Hematopoietic multipotent progenitor cell treated with erythropoietin and hydrocortisone succinate and interleukin-3 and kit ligand, for 6 days (in vitro differentiated cells): ENCODE measurements around the gene PRM3.
"Not testable (repeated sequence)": the region's sequence is repeated elsewhere in the genome, so short reads cannot be mapped to it uniquely, and the experiment has no call there.

Source experiments
- DNase-seq: peaks from one replicate; pipeline ENCODE4 v3.0.0-alpha.2; 2015

PRM3 gene

DNA sequence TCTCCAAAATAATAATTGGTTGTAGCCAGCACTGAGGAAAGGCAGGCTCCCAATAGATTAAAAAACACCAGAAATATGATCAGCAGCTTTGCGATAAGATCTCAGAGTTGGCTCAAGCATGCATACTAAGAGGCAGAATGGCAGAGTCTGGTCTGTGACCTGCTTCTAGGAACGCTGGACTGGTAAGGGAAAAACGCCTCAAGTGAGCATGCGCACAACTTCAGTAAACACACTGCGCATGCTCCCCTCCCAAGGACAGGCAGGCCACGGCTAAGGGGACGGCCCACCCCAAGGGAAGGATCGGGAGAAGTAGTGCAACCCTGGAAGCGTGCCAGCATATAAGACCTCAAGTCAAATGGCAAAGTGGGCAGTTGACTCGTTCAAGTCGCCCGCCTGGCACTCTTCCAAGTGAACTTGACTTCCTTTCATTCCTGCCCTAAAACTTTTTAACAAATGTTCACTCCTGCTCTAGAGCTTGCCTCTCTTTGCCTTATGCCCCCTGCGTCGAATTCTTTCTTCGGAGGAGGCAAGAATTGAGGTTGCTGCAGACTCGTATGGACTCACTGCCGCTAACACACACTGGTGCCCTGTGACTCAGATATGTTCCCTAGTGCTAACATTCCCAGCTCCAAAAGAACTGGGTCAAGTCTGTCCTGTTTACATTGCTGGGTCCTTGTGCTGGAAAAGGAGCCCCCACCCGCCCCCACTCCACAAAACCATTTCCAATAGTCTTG, 30.1 kb upstream of the PRM3 start:
- DNase-seq: peak; percentile 58

DNA sequence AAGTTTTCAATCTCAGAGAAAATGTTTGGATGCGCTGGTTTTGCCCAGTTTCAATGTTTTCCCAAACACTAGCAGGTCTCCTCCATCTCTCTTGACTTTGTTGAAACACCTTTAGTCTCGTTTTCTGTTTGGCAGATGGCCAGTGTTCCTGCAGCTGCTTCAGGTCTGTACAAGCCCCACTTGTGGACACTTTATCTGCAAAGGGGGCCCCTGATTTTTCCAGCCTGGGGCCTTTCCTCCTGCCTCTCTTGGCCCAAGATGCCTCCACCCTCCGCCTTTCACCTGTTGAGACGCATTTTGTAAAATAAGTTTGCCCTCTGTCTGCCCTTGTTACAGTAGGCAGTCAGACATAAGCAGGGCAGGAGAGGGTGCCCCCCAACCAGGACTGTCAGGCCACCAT, 29.5 kb upstream of the PRM3 start:
- no peak for DNase-seq

DNA sequence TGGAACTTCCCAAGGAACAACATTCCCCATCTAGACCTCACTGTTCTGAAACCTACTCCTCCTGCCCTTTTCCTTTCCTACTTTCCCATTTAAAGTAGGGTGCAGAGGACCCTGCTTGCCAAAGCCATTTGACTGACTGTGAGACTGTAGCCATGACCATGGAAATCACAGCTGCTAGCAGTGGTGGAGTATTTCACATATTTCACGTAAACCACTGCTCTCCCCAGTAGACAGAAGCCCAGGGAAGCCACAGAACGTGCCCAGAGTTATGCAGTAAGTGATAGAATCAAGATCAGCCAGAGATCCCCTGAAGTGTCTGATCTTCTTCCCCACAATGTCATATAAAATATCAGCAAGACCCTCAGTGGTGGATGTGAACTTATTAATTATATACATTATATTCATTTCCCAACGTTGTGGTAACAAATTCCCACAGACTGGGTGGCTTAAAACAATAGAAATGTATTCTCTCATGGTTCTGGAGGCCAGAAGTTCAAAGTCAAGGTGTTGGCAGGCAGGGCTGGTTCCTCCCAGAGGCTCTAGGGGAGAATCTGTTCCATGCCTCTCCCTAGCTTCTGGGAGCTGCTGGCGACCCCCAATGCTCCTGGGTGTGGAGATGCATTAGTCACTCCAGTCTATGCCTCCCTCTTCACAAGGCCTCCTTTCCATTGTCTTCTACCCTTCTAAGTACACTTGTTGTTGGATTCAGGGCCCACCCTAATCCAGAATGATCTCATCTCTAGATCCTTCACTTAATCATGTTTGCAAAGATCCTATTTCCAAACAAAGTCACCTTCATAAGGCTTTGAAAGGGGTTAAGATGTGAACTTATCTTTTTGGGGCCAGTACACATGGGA, 28.4 kb upstream of the PRM3 start:
- no peak for DNase-seq

DNA sequence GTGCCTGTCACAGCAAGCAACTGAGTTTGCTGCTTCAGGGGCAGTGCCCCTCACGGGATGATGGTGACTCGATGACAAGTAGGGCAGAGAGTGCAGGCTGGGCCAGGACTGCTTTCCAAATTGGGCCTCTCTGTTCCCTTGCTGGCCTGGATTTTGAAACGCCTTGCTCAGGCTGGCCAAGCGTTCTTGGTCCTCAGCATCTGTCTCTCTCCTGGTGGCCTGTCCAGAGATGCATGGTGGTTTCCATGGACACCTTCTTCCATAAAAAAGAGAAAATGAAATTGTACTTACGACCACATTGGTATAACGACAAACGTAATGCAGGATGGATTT, 27.1 kb upstream of the PRM3 start:
- DNase-seq: no peak

DNA sequence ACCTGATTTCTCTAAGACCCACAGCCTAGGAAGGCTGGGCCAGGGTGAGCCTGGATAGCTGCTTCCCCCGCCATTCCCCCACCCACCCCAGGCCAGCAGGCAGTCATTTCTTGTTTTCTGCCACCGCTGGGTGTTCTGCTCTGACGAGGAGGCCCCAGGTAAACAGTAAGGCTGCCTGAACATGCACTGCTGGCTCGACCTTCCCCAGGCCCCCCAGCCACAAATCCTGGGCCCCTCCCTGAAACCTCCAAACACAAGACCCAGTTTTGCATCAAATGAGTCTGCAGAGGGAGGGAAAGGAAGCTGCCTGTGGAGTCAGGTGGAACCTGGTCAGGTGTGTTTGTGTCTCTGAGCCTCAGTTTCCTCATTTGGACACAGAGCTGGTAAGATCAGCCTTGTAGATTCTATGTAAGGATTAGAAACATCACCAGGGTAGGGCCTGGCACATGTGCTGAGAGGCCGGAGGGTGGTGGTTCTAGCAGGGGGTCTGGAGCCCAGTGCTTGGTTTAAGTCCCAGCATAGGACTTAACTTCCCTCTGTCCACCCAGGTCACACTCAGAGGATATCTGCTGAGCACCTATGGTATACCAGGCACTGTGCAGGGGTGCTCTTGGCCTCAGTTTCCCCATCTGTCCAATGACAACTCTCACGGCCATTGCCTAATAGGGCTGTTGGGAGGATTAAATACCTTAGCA, 26.6 kb upstream of the PRM3 start:
- no peak for DNase-seq

DNA sequence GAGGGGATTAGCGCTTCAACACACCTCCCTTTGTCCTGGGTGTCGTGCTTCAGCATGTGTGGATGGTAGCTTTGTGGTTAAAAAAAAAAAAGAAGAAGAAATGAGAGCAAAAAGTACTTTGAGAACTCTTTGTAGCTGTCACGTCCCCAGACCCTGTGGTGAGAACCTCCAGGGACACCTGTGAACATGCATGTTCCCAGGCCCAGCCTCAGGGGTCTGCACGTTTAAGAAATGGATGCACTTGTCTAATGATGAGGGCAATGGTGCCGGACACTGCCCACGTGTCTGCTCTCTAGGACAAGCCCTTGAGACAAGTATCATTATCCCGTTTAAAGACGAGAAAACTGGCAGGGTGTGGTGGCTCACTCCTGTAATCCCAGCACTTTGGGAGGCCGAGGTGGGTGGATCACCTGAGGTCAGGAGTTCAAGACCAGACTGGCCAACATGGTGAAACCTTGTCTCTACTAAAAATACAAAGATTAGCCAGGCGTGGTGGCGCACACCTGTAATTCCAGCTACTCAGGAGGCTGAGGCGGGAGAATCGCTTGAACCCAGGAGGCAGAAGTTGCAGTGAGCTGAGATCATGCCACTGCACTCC, 25.6 kb upstream of the PRM3 start:
- DNase-seq: not testable (repeated sequence)

DNA sequence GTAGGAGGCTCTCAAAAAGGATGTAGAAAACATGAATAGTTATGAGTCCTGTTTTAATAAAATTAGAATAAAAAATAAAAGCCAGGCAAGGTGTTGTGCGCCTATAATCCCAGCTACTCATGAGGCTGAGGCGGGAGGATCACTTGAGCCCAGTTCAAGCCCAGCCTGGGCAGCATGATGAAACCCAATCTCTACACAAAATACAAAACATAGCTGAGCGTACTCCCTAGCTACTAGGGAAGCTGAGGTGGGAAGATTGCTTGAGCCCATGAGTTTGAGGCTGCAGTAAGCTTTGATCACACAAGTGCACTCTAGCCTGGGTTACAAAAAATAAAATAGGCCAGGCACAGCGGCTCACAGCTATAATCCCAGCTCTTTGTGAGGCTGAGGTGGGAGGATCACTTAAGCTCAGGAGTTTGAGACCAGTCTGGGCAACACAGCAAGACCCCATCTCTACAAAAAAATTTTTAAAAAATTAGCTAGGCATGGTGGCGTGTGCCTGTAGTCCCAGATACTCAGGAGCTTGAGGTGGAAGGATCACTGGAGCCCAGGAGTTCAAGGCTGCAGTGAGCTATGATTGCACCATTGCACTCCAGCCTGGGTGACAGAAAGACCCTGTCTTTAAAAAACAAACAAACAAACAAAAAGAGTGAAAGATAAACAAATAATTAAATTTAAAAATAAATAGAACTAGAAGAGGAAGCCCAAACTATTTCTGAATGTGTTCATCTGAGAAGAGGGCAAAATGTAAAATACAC, 24.9 kb upstream of the PRM3 start:
- DNase-seq: no peak

DNA sequence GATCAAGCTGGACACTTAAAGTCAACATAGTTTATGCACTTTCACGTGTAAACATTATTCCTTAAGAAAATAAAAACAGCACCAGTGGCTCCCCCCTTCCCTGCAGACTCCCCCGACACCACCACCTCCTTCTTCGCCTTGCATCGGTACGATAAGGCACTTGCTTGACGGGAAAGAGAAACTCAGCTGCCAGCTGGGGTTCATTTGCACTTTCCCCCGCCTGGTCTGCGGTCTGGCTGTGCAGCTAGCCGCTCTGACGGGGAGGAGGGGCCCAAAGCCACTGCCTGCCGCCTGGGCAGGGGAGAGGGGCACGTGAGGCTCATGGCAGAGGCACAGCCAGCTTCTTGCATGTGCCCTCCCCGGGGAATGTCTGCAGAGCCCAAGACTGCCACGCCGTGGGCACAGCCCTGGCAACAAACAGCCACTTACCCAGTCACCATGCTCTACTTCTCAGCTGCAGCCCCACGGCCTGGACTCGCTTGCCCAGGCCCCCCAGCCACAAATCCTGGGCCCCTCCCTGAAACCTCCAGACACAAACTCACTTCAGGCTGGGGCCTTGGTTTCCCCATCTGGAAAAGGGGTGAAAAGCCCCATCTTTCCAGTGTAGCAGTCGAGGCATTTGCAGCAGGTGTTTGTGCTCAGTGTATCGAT, 24.2 kb upstream of the PRM3 start:
- peak; percentile 96 for DNase-seq

DNA sequence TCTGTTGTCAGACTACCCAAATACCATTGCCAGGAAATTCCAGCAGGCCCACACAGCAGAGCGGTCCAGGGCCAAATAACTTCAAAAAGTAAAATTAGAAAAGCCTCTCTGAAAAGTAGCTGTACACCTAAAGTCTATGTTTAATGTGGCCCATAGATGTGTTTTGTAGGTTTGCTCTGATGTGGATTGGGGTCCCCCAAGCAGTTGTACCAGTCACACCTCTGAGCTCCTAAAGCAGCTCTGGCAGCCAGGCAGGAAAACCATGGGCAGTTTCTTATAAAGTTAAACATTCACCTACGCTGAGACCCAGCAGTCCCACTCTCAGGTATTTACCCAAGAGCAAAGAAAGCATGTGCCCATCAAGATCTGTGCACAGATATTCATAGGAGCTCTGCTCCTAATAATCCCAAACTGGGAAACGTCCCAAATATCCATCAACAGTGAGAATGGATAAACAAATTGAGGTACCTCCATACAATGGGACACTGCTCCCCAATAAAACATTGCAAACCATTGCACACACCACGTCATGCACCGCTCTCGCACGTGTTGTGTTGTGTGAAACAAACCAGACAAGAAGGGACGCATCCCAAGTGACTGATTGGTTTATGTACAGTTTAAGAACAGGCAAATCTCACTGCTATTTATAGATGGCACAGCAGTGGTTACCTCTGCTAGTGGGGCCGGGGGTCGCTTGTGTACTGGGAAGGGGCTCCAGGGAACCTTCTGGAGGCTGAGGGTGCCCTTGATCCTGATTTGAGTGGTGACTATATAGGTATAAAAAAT, 23.5 kb upstream of the PRM3 start:
- DNase-seq: no peak

DNA sequence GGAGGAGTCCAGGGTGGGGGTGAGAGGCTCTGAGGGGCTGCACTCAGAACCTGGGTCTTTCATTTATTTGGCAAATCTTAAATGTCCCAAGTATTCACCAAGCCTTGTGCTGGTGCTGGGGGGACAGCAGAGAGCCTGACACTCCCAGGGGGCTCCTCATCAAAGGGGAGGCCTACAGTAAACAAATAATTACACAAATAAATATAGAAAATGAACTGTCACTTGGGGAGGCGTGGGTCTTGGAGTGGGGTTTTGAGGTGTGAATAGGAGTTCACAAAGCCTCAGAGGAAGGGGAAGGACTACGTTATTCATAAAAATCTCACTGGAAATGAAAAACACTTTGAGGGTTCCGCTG, 22.9 kb upstream of the PRM3 start:
- DNase-seq: no peak

DNA sequence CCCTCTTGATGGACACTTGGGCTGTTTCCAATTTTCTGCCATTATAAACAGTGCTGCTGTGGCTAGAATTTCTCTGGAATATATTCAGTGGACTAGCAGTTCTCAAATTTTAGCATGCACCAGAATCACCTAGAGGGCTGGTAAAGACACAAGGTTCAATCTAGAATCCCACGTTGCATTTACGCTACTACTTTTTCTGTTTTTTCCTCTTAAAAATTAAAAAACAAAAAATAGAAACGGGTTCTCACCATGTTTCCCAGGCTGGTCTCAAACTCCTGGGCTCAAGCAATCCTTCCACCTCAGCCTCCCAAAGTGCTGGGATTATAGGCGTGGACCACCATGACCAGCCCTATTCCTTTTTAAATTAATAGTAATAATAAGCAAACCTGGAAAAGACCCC, 22.2 kb upstream of the PRM3 start:
- DNase-seq: no peak

DNA sequence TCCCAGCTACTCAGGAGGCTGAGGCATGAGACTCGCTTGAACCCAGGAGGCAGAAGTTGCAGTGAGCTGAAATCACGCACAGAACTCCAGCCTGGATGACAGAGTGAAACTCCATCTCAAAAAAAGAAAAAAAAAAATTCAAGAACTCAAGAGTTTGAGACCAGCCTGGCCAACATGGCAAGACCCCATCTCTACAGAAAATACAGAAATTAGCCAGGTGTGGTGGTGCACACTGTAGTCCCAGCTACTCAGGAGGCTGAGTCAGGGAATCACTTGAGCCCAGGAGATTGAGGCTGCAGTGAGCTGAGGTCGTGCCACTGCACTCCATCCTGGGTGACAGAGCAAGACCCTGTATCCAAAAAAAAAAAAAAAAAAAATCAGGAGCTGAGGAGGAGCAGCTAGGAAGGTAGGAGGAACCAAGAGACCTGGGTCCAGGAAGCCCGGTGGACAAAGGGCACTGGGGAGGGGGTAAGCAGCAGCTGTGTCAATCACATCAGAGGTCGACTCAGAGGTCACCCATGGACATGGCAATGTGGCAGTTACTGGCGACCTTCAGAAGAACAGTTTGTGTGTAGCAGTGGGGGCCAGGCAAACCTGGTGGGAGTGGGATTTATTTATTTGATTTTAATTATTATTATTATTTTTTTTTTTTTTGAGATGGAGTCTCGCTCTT, 18.8 kb upstream of the PRM3 start:
- no peak for DNase-seq

DNA sequence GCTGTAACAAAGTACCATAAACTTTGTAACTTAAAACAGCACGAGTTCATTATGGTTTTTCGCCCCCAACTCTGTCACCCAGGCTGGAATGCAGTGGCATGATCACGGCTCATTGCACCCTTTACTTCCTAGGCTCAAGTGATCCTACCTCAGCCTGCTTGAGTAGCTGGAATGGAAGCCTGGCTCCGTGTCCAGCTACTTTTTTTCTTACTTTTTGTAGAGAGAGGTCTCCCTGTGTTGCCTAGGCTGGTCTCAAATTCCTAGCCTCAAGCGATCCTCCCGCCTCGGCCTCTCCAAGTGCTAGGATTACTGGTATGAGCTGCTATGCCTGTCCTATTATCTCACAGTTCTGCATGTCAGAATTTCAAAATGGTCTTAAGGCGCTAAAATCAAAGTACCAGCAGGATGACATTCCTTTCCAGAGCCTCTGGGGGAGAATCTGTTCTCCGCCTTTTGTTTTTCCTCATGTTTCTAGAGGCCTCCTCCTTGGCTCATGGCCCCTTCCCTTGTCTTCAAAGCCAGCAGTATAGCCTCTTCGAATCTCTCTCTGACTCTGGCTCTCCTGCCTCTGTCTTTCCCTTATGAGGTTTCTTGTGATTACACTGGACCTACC, 17.8 kb upstream of the PRM3 start:
- DNase-seq: no peak

DNA sequence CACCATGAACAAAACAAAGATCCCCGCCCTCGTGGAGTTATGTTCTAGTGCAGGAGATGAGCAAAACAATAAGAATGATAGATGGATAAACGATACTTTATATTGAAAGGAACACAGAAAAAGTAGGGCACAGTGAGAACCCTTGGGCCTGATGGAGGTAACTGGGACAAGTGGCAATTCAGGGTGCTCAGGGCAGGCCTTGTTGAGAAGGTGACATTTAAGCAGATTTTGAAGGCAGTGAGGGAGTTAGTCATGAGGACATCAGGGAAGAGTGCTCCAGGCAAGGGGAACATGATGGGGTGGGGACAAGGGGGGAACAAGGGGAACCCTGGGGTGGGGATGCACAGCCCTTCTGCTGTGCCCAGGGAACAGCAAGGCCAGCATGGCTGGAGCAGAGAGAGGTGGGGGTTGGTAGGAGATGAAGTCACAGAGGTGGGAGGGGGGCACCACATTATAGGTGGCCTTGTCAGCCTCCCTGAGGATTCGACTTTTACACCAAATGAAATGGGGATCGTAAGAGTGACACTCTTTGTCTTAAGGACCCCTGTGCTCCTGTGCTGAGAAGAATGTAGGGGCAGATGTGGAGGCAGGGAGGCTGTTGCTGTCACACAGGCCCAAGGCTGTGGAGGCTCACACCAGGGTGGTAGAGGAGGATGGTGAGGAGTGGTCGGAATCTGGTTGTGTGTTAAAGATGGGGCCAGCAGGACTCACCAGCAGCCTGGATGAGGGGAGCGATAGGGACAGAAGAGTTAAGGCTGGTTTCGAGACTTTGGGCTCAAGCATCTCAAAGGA, 16.9 kb upstream of the PRM3 start:
- no peak for DNase-seq

DNA sequence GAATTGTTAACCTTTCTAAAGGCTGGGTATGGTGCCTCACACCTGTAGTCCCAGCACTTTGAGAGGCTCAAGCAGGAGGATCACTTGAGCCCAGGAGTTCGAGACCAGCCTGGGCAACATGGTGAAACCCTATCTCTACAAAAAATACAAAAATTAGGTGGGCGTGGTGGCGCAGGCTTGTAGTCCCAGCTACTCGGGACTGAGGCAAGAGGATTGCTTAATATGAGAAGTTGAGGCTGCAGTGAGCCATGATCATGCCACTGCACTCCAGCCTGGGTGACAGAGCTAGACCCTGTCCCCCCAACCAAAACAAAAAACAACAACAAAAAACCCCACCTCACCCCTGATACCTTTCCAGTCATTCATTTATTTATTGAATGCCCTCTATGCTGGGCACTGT, 16.3 kb upstream of the PRM3 start:
- DNase-seq: not testable (repeated sequence)

DNA sequence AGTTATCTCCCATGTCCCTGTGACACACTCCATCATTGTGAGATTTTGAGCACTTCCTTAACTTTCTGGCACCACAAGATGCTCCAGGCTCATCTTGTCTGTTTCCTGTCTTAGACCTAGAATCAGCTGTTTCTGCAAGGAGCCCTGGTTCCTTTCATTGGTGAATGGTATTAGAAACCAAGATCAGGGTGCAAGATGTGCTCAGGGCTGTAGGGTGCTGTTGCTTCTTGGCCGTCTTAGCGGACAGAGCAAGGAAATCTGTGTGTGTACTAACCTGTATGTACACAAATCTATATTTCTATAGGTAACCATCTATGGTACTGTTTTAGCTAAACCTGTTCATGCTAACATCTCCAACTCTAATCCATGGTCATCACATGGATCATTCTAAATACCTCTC, 15.8 kb upstream of the PRM3 start:
- no peak for DNase-seq

DNA sequence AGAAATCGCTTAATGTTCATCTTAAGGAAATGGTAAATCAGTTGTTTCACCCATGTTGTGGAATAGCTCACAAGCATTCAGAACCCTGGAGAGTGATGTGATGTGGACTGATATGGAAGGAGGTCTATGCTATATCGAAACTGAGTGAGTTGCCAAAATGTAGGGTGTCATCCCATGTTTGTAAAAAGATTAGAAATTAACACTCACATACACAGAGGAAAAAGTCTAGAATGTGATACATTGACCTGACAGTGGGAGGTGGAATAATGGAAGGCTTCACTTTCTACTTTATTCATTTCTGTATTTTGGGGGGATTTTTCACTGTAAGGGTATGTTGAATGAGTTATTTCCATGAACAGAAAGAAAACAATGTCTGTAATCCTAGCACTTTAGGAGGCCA, 12.4 kb upstream of the PRM3 start:
- DNase-seq: no peak

DNA sequence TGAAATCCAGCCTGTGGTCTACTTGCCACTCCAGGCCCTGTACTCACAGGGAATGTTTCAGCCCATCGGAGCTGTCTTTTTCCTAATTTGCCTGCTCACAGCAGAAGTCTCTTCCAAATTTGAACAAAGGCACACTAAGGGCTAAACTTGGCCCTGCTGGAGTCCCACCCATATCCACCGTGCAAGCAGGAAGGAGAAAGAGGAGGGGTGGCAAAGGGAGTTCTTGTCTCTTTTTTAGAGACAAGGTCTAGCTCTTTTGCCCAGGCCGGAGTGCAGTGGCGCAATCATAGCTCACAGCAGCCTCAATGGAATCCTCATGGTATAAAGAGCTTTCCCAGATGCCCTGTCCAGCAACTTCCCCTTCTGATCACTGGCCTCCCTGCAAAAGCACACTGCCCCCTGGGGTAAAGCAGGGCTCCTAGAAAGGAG, 10.4 kb upstream of the PRM3 start:
- no peak for DNase-seq
